GM18951 (cell line): ENCODE measurements around the gene TGFB2.

Source experiments
- POLR2A ChIP-seq: IDR thresholded peaks from 4 replicates; pipeline ENCODE4 v1.6.1; 2011; ENCODE audit warnings: mild to moderate bottlenecking; ENCODE audit not compliant: insufficient read length, insufficient read depth; ENCODE audit errors: extremely low read depth
- in situ Hi-C: fragments of 300-500 bp; cut with MboI; formaldehyde crosslinking; loops from one replicate; pipeline ENCODE4 v1.12.0; 2022; ENCODE audit warnings: low sequenced_read_pairs, mixed read lengths, inconsistent platforms; ENCODE audit not compliant: unreplicated experiment

Gene TGFB2

GRCh38 chr1:218344814-218345672 is at the start of gene TGFB2:
Gene TGFB2, plus strand, starts transcription at chr1:218345336. Its CDS starts 1,366 bp downstream, at chr1:218346702.
- in situ Hi-C loops: loop anchor here (25.0 kb wide), 2 partner anchors 1067 to 1467 kb away; no protein-coding TSS in a partner anchor
- TF ChIP-seq POLR2A: no peak

- no peak for TF ChIP-seq POLR2A
- in situ Hi-C loops: no loop called here
Observed at GRCh38 chr1:218296162-218296561, 49.0 kb upstream of the TGFB2 start.

- TF ChIP-seq POLR2A: no peak
- in situ Hi-C loops: no loop called here
Observed at GRCh38 chr1:218297461-218297860, 47.7 kb upstream of the TGFB2 start.

- TF ChIP-seq POLR2A: no peak
- in situ Hi-C loops: no loop called here
Observed at GRCh38 chr1:218297867-218298266, 47.3 kb upstream of the TGFB2 start.

GRCh38 chr1:218298398-218298797 is 46.7 kb upstream of the TGFB2 start:
- in situ Hi-C loops: no loop called here
- TF ChIP-seq POLR2A: no peak

GRCh38 chr1:218299416-218299815 is 45.7 kb upstream of the TGFB2 start:
- TF ChIP-seq POLR2A: no peak
- in situ Hi-C loops: no loop called here

GRCh38 chr1:218301217-218301616 is 43.9 kb upstream of the TGFB2 start:
- in situ Hi-C loops: no loop called here

GRCh38 chr1:218302155-218302554 is 43.0 kb upstream of the TGFB2 start:
- no peak for TF ChIP-seq POLR2A
- in situ Hi-C loops: no loop called here

More at GRCh38 chr1:218301217-218301616, 43.9 kb upstream of the TGFB2 start:
- TF ChIP-seq POLR2A: no peak

GRCh38 chr1:218303176-218303879 is 41.8 kb upstream of the TGFB2 start:
- no peak for TF ChIP-seq POLR2A
- in situ Hi-C loops: no loop called here

GRCh38 chr1:218304281-218305039 is 40.7 kb upstream of the TGFB2 start:
- in situ Hi-C loops: no loop called here
- TF ChIP-seq POLR2A: no peak

GRCh38 chr1:218305472-218306064 is 39.6 kb upstream of the TGFB2 start:
- no peak for TF ChIP-seq POLR2A
- in situ Hi-C loops: no loop called here

GRCh38 chr1:218312509-218312908 is 32.6 kb upstream of the TGFB2 start:
- TF ChIP-seq POLR2A: no peak
- in situ Hi-C loops: no loop called here

- no peak for TF ChIP-seq POLR2A
- in situ Hi-C loops: no loop called here
Observed at GRCh38 chr1:218314316-218314715, 30.8 kb upstream of the TGFB2 start.
